NCI-H345 treated with DMSO at 0.1 percent for 48 hours (cell line): ENCODE measurements around the gene MFAP3L.
"Not testable (repeated sequence)": the region's sequence is repeated elsewhere in the genome, so short reads cannot be mapped to it uniquely, and the experiment has no call there.

Experiments used
- DNase-seq: peaks from one replicate; lab custom pipeline; 2025; ENCODE audit not compliant: unreplicated experiment; lab: John Stamatoyannopoulos, UW

Gene MFAP3L

DNA sequence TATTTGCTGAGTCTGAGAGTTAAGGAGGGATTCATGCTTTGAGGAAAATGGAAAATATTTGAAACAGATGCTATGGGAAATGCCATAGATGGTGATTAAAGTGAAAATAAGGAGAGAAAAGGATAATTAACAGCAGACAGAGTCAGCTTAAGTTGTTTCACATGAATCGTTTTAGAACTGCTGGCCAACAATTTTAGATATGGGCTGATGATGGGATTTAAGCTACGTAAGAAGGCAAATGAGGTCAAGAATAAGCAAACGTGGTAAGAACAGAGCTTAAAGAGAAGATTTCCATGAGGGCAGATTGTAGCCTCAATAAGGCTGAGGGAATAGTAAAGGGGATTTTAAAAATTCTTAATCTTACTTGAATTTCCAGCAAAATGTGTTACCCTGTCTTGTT, 77.9 kb downstream of the MFAP3L start:
- DNase-seq, result no peak

DNA sequence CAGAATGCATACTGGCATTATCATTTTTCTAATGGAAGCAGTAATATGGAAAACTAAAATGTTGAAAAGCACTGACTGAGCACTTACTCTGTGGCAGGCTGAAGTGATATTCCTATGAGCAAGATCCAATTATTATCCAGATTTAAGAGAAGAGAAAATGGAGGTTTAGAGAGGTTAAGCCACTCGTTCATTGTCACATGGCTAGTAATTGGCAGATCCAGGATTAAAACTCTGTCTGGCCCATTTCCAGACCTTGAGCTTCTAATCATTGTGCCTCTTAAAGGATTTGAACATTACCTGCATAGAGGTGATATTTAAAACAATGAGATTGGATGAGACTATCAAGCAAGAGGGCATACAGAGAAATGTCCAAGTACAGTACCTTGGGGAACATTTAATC, 80.6 kb downstream of the MFAP3L start:
- no peak for DNase-seq

DNA sequence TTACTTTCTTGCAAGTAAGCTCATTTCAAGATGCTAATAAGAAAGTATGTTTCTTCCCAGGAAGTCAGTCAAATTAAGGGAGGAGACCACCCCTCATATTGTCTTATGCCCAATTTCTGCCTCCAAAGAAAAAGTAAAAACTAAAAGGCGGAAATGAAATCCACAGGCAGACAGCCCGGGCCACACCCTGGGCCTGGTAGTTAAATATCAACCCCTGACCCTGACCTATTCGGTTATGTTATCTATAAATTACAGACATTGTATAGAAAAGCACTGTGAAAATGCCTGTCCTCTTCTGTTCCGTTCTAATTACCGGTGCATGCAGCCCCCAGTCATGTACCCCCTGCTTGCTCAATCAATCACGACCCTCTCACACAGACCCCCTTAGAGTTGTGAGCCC, 82.6 kb downstream of the MFAP3L start:
- DNase-seq, result not testable (repeated sequence)

DNA sequence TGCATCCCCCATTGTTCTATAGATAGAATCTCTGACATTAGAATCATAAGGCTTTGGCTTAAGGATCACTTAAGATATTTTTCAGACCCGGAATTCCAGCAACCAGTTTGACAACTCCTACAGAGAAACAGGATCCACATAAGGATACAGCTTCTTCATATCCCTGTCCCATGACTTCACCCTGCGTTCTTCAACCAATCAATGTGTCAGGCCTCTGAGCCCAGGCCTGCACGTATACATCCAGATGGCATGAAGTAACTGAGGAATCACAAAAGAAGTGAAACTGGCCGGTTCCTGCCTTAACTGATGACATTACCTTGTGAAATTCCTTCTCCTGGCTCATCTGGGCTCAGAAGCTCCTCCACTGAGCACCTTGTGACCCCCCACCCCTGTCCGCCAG, 85.1 kb downstream of the MFAP3L start:
- DNase-seq, result no peak

DNA sequence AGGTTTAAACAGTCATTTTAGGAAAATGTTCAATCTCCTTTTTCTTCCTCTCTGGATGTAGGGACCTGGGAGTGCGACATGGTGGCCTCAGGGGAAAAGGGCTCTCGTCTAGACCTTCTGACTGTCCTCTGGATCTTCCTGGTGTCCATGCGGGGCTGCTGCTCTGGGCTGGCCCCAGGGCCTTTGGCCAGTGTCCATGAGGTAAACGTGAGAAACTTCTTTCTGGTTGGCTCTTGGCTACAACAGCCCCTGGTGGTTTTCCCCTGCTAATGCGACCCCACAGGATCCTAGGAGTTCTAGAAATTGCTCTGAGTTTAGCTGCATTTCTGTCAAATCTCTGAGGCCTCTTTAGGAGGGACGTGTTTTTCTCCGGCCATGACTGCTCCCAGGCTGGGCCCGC, 85.7 kb downstream of the MFAP3L start:
- no peak for DNase-seq
